HCT116 (cell line): ENCODE measurements around the gene AMZ1.

ENCODE experiments used
- ATF3 ChIP-seq: IDR thresholded peaks from 2 replicates; pipeline ENCODE4 v1.6.1; 2012
- CEBPB ChIP-seq: IDR thresholded peaks from 2 replicates; pipeline ENCODE4 v1.6.1; 2012; ENCODE audit warnings: low read depth
- CTCF ChIP-seq, 3 experiments: fragments of 200-600 bp in 1 of 3; sonication (generic) in 1 of 3; IDR thresholded peaks in 2 of 3; conservative IDR thresholded peaks in 1 of 3; 2 replicates each; pipeline ENCODE4 v1.5.1; 2012 to 2017; ENCODE audit warnings: low read depth in 2 of 3, low read length in 2 of 3, antibody characterized with exemption in 1 of 3, borderline replicate concordance in 1 of 3, control low read depth in 1 of 3, mild to moderate bottlenecking in 1 of 3, mixed read lengths in 1 of 3, mixed run types in 1 of 3, moderate library complexity in 1 of 3; ENCODE audit not compliant: insufficient read depth in 1 of 3
- EGR1 ChIP-seq: IDR thresholded peaks from 2 replicates; pipeline ENCODE4 v1.6.1; 2012; ENCODE audit warnings: low read depth
- EZH2 ChIP-seq: fragments of 200-600 bp; sonication (generic); IDR thresholded peaks from 2 replicates; pipeline ENCODE4 v1.6.1; 2017; ENCODE audit warnings: antibody characterized with exemption, mixed run types
- EZH2phosphoT487 ChIP-seq: fragments of 200-600 bp; IDR thresholded peaks from 2 replicates; pipeline ENCODE4 v1.6.1; 2018; ENCODE audit warnings: antibody characterized with exemption, borderline replicate concordance
- FOSL1 ChIP-seq: IDR thresholded peaks from 2 replicates; pipeline ENCODE4 v1.6.1; 2012; ENCODE audit warnings: low read depth
- MAX ChIP-seq: IDR thresholded peaks from 2 replicates; pipeline ENCODE4 v1.6.1; 2012
- POLR2A ChIP-seq: IDR thresholded peaks from 2 replicates; pipeline ENCODE4 v1.7.0; 2011; ENCODE audit warnings: borderline replicate concordance; ENCODE audit not compliant: insufficient read depth, insufficient read length; ENCODE audit errors: extremely low read depth
- POLR2AphosphoS5 ChIP-seq: IDR thresholded peaks from 2 replicates; pipeline ENCODE4 v1.6.1; 2011; ENCODE audit warnings: mild to moderate bottlenecking, low read depth, low read length, moderate library complexity
- RAD21 ChIP-seq: IDR thresholded peaks from 2 replicates; pipeline ENCODE4 v1.6.1; 2012; ENCODE audit warnings: low read depth, mild to moderate bottlenecking
- SP1 ChIP-seq: IDR thresholded peaks from 2 replicates; pipeline ENCODE4 v1.6.1; 2012; ENCODE audit warnings: low read depth
- TCF7L2 ChIP-seq: IDR thresholded peaks from 2 replicates; pipeline ENCODE4 v1.7.0; 2011; ENCODE audit warnings: borderline replicate concordance, inconsistent platforms; ENCODE audit not compliant: insufficient read depth, insufficient read length; ENCODE audit errors: extremely low read depth
- ZFX ChIP-seq: fragments of 450-650 bp; IDR thresholded peaks from 2 replicates; pipeline ENCODE4 v1.6.1; 2017

- TF ChIP-seq CTCF (IDR thresholded peaks at IDR 0.05 in 2 of 3, conservative IDR thresholded peaks at IDR 0.05 in 1 of 3; ENCODE audit: borderline replicate concordance in 1 of 3, insufficient read depth in 1 of 3, low read depth in 2 of 3, low read length in 2 of 3) (no peak), ATF3 (no peak), SP1 (no peak), EGR1 (no peak), FOSL1 (no peak), POLR2AphosphoS5 (no peak), POLR2A (no peak), EZH2 (no peak), MAX (no peak), CEBPB (no peak), ZFX (no peak), EZH2phosphoT487 (no peak), TCF7L2 (no peak), RAD21 (no peak)
Measured at GRCh38 chr7:2714636-2715035, 26.6 kb downstream of the AMZ1 start.
